Activated CD4-positive, alpha-beta T cell treated with anti-CD3 and anti-CD28 coated beads, Interleukin-2, amount 50 U/mL, for 16 hours (primary cell): Measurements from ENCODE around the gene PAXX.
"Not testable (repeated sequence)": the region's sequence is repeated elsewhere in the genome, so short reads cannot be mapped to it uniquely, and the experiment has no call there.

Experiments used
- DNase-seq: peaks from one replicate; pipeline ENCODE4 v3.0.0-alpha.2; 2020

Gene PAXX

GRCh38 chr9:136983167-136983566 is 9.1 kb upstream of the PAXX start:
- DNase-seq: no peak

GRCh38 chr9:136983656-136984314 is 8.4 kb upstream of the PAXX start:
- DNase-seq: no peak

- no peak for DNase-seq
These were observed 7.7 kb upstream of the PAXX start for GRCh38 chr9:136984464-136985026.

- DNase-seq: no peak
These were observed 7.1 kb upstream of the PAXX start for GRCh38 chr9:136985027-136985602.

GRCh38 chr9:136985853-136986252 is 6.4 kb upstream of the PAXX start:
- no peak for DNase-seq

- no peak for DNase-seq
These were observed 3.4 kb upstream of the PAXX start for GRCh38 chr9:136988872-136989271.

- no peak for DNase-seq
These were observed 1.8 kb upstream of the PAXX start for GRCh38 chr9:136990242-136990911.

- no peak for DNase-seq
These were observed 672 bp downstream of the PAXX start for GRCh38 chr9:136992819-136993369.

GRCh38 chr9:136994180-136994887 is 2.1 kb downstream of the PAXX start:
- DNase-seq: no peak

- no peak for DNase-seq
These were observed 2.6 kb downstream of the PAXX start for GRCh38 chr9:136994888-136995230.

GRCh38 chr9:136995362-136995761 is 3.1 kb downstream of the PAXX start:
- DNase-seq: no peak

GRCh38 chr9:136995772-136996311 is 3.6 kb downstream of the PAXX start:
- DNase-seq: no peak

GRCh38 chr9:136996361-136997292 is 4.4 kb downstream of the PAXX start, which contains the start of gene CLIC3:
Gene CLIC3, minus strand, starts transcription at chr9:136996568. Its CDS starts 25 bp downstream, at chr9:136996543.
- peak; percentile 20 for DNase-seq

GRCh38 chr9:136997371-136997770 is 5.1 kb downstream of the PAXX start:
- DNase-seq: no peak

- DNase-seq: peak; percentile 27
These were observed 5.6 kb downstream of the PAXX start for GRCh38 chr9:136997830-136998234.

GRCh38 chr9:137000177-137000930 is 8.1 kb downstream of the PAXX start:
- DNase-seq: peak; percentile 70

GRCh38 chr9:137001857-137002645 is 9.8 kb downstream of the PAXX start:
- DNase-seq: no peak

GRCh38 chr9:137002646-137003041 is 10.4 kb downstream of the PAXX start:
- no peak for DNase-seq

GRCh38 chr9:137004285-137004684 is 12.1 kb downstream of the PAXX start:
- DNase-seq: not testable (repeated sequence)
